Stimulated activated CD4-positive, alpha-beta T cell treated with anti-CD3 and anti-CD28 coated beads, Interleukin-2, amount 100 ng/mL, for 48 hours (primary cell): ENCODE results near the gene FLNA.
"Not testable (repeated sequence)": the region's sequence is repeated elsewhere in the genome, so short reads cannot be mapped to it uniquely, and the experiment has no call there.

ENCODE experiments used
- DNase-seq, 2 donors: peaks; one replicate each; pipeline ENCODE4 v3.0.0-alpha.2; 2020

FLNA gene

DNA sequence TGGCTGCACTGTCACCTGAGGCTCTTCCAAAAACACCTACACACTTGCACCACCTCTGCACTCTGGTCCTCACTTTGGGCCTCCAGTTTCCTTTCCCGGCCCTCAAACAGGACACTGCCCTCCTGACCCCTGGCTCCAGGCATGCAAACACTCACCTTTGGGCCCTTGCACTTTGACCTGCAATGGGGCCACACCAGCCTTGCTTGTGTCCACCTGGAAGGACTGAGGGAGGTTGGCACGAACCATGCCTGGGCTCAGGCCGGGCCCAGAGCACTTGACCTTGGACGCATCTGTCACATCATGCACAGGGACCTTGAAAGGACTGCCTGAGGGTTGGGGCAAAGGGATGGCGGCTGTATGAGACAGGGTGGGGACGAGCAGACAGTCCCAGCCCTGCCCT lies 15.6 kb downstream of the FLNA start:
- DNase-seq = no peak

DNA sequence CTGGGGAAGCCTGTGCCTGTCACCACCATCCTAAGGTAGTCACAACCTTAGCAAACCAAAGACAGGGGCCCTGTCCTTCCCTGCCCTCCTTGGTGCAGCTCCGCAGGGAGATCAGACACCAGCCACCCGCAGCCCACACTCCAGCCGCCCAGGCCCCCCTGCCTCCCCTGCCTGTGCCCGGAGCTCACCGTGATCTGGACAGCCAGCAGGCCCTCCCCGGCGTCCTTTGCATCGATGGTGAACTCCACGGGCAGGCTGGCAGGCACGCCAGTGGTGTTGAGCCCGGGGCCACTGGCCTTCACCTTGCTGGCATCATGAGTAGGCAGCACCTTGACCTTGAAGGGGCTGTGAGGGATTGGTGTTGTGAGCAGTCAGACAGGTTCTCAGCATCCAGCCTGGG lies 16.4 kb downstream of the FLNA start:
- no peak for DNase-seq

- no peak for DNase-seq
These were observed 17.2 kb downstream of the FLNA start for GRCh38 chrX:154357205-154357604.

- DNase-seq = no peak
These were observed 17.8 kb downstream of the FLNA start for GRCh38 chrX:154356596-154356995.

DNA sequence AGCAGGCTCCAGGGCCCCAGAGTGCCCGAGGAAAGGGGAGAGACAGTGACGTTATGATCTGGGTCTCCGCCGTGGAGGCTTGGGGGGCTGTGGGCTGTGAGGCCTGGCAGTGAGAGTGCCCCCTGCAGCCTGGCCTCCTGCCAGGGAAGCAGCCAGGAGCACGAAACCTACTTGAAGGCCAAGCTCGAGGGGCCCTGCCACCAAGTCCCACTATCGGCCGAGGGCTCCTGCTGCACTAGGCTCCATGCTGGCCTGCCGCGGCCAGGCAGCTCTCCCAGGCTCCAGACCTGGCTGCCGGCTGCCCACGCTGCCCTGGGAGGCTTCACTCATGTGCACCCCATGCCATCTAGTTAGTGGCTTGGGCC lies 18.7 kb downstream of the FLNA start:
- DNase-seq = no peak

DNA sequence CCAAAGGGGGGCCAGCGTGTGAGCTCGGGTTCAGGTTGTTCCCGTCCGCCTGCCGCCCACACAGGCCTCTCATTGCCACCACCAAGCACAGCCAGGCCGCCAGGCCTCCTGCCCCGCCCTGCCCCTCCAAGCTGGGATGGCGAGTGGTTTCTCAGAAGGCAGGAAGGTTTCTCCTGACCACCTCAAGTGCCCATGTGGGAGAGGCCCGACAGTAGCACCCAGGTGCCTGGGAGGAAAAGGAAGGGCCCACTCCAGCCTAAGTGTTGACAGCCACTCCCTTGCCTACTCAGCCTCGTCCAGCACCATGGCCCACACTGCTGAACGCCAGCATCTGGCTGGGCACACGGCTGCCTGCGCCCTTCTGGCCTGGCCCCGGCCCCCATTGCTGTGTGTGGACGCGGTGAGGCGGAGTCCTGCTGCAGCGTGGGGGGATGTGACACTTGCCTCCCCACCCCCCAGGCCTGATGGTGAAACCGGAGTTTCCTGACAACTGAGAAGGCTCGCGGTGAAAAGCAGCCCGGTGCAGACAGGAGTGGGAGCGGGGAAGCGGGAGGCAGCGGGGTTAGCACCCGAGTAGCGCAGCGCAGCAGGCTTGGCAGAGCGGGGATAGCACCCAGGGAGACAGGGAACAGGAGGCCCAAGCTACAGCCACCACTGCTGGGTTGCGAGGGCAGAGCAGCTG lies 19.2 kb downstream of the FLNA start:
- DNase-seq = no peak

GRCh38 chrX:154354516-154354915 lies 19.9 kb downstream of the FLNA start:
- DNase-seq = no peak

DNA sequence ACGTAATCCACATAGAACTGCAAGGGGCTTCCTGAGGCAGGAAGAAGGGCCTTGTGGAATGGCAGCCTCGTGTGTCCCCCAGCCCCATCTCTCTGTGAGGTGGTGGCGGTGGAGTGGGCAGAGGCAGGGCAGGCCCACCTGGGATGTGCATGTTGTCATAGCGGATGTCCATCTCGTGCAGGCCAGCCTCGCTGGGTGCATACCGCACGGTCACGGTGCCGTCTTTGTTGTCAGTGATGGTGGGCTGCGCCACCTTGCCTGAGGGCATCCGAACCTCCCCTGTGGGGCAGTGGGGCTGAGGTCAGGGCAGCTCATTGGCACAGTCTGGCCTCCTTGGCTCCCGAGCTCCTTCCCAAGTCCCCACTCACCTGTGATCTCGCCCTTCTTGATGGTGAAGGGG lies 20.4 kb downstream of the FLNA start:
- no peak for DNase-seq

GRCh38 chrX:154353172-154353843 lies 21.1 kb downstream of the FLNA start:
- no peak for DNase-seq

DNA sequence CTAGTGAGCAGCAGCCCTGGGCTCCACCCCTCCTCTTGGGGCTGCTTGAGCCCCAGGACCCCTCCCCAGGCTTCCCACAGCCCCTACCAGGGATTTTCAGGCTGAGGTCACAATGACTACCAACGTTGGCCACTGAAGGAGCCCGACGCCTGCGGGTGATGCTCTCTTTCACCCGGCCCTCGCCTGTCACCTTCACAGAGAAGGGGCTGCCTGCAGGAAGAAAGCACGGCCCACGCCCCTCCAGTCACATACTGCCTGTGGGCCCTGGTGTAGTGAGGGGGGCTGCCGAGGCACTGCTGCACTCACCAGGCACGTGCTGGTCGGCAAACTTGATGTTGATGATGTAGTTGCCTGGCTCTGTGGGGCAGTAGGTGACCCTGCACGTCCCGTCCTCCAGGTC lies 22.0 kb downstream of the FLNA start:
- no peak for DNase-seq

DNA sequence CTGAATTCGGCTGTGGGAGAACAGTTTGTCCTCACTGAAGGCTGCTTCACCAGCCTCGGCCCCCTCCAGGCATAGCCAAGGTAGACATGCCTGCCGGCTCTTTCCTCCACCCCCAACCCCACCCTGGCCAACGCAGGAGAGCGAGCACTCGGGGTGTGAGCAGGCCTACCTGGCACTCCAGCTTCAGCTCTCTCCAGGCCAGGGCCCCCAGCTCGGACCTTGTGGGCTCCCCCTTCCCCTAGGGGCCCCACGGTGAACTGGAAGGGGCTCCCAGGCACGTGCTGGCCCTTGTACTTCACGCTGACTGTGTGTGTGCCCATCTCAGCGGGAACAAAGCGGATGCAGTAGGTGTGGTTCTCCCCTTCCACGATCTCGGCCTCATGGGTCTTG lies 22.4 kb downstream of the FLNA start:
- no peak for DNase-seq

- no peak for DNase-seq
These were observed 23.0 kb downstream of the FLNA start for GRCh38 chrX:154351183-154352011.

- no peak for DNase-seq
These were observed 23.8 kb downstream of the FLNA start for GRCh38 chrX:154350429-154351182.

DNA sequence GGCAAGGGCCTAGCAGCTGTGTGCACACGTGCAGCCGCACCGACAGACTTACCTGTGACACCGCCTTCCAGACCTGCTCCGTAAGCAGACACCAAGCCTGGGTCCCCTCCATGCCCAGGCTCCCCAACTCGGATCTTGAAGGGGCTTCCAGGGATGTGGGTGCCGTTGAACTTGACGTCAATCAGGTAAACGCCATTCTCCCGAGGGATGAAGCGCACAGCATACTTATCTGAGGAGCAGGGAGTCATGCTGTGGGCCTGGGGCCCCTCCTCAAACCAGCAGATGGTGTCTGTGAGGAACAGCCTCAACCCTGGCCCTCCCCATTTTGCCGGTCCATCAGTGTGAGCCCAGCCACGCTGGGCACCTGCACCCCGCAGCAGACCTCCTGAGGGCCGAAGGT lies 24.5 kb downstream of the FLNA start:
- DNase-seq = no peak

GRCh38 chrX:154349359-154349935 lies 25.0 kb downstream of the FLNA start:
- DNase-seq = no peak

GRCh38 chrX:154348646-154349358 lies 25.6 kb downstream of the FLNA start:
- no peak for DNase-seq

DNA sequence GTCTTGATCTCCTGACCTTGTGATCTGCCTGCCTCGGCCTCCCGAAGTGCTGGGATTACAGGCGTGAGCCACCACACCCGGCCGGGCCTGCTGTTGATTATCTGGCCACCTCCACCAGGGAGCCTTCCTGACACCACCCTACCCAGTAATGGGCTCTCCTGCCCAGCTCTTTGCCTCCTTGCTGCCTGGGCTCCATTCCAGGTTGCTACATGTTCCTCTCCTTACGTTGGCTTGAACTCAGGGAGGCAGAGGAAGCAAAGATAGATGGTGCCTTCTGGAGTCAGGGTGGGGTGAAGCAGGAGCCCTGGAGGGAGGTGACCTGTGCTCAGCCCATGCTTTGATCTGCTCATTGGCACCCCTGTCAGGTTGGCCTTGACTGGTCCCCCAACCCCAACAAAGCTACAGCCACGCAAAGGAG lies 26.3 kb downstream of the FLNA start:
- DNase-seq = no peak

- DNase-seq = not testable (repeated sequence)
These were observed 30.8 kb downstream of the FLNA start for GRCh38 chrX:154343620-154344019.

DNA sequence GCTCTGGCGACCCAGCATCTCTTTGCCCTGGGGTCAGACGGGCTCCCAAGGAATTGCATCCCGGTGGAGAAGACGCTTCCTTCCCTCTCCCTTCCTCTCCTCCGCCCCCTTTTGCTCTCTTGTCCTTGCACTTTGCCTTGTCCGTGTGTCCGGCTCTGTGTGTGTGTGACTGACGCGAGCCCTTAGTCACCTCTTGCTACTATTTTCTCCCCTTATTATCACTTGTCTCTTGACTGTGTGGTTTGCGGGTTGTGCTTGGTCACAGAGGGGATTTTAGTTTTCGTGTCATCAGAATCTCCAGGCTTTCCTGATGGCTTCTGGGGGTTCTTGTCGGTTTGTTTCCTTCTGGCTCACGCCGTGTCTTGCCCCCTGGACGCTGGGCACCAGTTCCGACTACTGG lies 31.4 kb downstream of the FLNA start:
- not testable (repeated sequence) for DNase-seq

DNA sequence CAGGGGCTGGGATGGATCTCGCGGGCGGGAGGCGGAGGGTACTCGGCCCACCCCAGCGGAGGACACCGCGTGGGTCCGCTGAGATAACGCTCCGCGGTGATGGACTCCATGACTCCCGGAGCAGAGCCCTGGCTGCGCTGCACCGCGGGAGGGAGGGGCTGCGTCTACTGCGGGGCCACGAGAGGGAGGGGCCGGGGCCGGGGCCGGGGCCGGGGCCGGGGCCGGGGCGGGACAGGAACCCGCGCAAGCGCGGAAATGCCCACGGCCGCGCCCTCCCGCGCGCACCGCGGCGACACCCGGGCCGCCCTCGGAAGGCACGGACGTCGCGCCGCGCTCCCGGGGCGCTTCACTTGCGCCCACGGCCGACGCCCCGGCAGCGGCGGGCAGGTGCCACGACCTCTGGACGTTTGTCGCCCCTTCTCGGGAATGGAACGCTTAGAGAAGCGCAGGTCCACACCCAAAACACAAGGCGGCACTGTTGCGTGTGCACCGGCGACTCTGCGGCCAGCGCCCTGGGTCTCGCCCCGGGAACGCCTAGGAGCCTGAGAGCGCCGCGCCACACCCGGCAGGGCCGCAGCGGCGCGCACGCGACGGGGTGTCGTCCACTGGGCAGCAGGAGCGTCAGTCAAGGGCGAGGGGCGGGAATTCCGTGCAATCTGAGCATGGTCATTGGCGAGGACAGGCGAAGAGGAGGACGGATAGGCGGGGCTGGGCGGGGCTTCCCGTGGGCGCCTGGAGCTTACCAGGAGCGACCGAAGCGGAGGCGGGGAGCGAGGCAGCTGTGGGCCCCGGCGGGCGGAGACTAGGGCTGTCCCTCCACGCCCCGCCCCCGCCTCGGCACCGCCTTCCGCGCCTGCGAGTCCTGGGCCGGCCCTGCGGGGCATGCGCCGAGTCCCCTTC lies 32.8 kb downstream of the FLNA start:
- DNase-seq = not testable (repeated sequence)

DNA sequence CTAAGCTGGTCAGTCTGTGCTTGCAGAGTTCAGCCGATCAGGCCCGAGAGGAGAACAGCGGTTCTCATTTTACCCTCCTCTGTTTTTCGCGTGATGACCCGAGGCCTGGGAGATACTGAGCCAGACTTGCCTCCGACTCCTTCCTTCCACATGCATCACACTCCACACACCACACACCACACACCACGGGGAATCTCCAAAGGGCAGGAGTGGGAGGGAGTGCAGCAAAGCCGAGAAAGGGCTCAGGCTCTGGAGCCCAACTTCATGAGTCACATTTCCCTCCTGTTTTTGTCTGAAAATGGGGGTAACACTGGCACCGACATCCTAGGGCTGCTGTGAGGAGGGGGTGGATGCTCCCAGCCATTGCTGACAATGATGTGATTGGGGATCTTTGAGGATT lies 39.9 kb downstream of the FLNA start:
- DNase-seq = no peak
